Activated CD4-positive, alpha-beta T cell treated with anti-CD3 and anti-CD28 coated beads, Interleukin-2, amount 50 U/mL, for 24 hours (primary cell): ENCODE data around the gene MLPH.

Experiments used
- DNase-seq, 2 donors: peaks; one replicate each; pipeline ENCODE4 v3.0.0-alpha.2; 2020; ENCODE audit warnings: low read depth in 1 of 2, low spot score in 1 of 2

Gene MLPH

GRCh38 chr2:237496428-237496827 is 9.4 kb downstream of the MLPH start:
- no peak for DNase-seq

GRCh38 chr2:237497009-237497837 is 10.2 kb downstream of the MLPH start:
- no peak for DNase-seq

- DNase-seq, result no peak
These were observed 10.8 kb downstream of the MLPH start for GRCh38 chr2:237497838-237498186.

- no peak for DNase-seq
These were observed 11.3 kb downstream of the MLPH start for GRCh38 chr2:237498341-237498740.

- DNase-seq, result no peak
These were observed 13.8 kb downstream of the MLPH start for GRCh38 chr2:237500681-237501424.

- DNase-seq, result no peak
These were observed 15.0 kb downstream of the MLPH start for GRCh38 chr2:237501892-237502513.

- DNase-seq, result no peak
These were observed 16.1 kb downstream of the MLPH start for GRCh38 chr2:237503201-237503600.

GRCh38 chr2:237505188-237505939 is 18.3 kb downstream of the MLPH start:
- DNase-seq, result no peak

GRCh38 chr2:237507512-237507911 is 20.5 kb downstream of the MLPH start:
- DNase-seq, result no peak

- no peak for DNase-seq
These were observed 21.3 kb downstream of the MLPH start for GRCh38 chr2:237508361-237508760.

- DNase-seq, result no peak
These were observed 22.1 kb downstream of the MLPH start for GRCh38 chr2:237509151-237509550.

- no peak for DNase-seq
These were observed 22.9 kb downstream of the MLPH start for GRCh38 chr2:237509905-237510304.

GRCh38 chr2:237510502-237511217 is 23.6 kb downstream of the MLPH start:
- no peak for DNase-seq

GRCh38 chr2:237511433-237511832 is 24.4 kb downstream of the MLPH start:
- DNase-seq, result no peak

- no peak for DNase-seq
These were observed 24.9 kb downstream of the MLPH start for GRCh38 chr2:237511885-237512405.

GRCh38 chr2:237512774-237513466 is 25.9 kb downstream of the MLPH start:
- peak; percentile 62 to 76 for DNase-seq

GRCh38 chr2:237513693-237514092 is 26.6 kb downstream of the MLPH start:
- no peak for DNase-seq

GRCh38 chr2:237514474-237515130 is 27.6 kb downstream of the MLPH start:
- DNase-seq, result no peak

GRCh38 chr2:237515166-237515565 is 28.1 kb downstream of the MLPH start:
- DNase-seq, result no peak
